Measurements from ENCODE around the gene CACFD1.

Gene CACFD1

GRCh38 chr9:133459476-133460404 lies at the start of gene CACFD1:
TSS of gene CACFD1 (plus strand) at chr9:133459978. CDS start at chr9:133460067, 89 bp downstream.
- DNase-seq, result peak; percentile 94

- DNase-seq, result no peak
These were observed 44.6 kb upstream of the CACFD1 start for GRCh38 chr9:133415170-133415569.

- peak; percentile 94 for DNase-seq
These were observed 42.0 kb upstream of the CACFD1 start, which contains the start of gene REXO4 for GRCh38 chr9:133417541-133418461. TSS of gene REXO4 (minus strand) at chr9:133418010. CDS start at chr9:133417844, 166 bp downstream.

- no peak for DNase-seq
These were observed 40.8 kb upstream of the CACFD1 start for GRCh38 chr9:133419005-133419404.

GRCh38 chr9:133420392-133420827 lies 39.4 kb upstream of the CACFD1 start:
- DNase-seq, result no peak

- peak; percentile 66 for DNase-seq
These were observed 37.9 kb upstream of the CACFD1 start, which contains the start of gene ADAMTS13 for GRCh38 chr9:133421615-133422542. TSS of gene ADAMTS13 (plus strand) at chr9:133422367. CDS start at chr9:133422444, 77 bp downstream.

- no peak for DNase-seq
These were observed 36.6 kb upstream of the CACFD1 start for GRCh38 chr9:133423216-133423615.

GRCh38 chr9:133424187-133424586 lies 35.6 kb upstream of the CACFD1 start:
- no peak for DNase-seq

- DNase-seq, result no peak
These were observed 34.6 kb upstream of the CACFD1 start for GRCh38 chr9:133425049-133425632.

GRCh38 chr9:133426011-133426410 lies 33.8 kb upstream of the CACFD1 start:
- DNase-seq, result no peak

- no peak for DNase-seq
These were observed 32.0 kb upstream of the CACFD1 start for GRCh38 chr9:133427658-133428348.

- no peak for DNase-seq
These were observed 31.1 kb upstream of the CACFD1 start for GRCh38 chr9:133428617-133429101.

- DNase-seq, result no peak
These were observed 30.6 kb upstream of the CACFD1 start for GRCh38 chr9:133429214-133429613.

- DNase-seq, result no peak
These were observed 30.1 kb upstream of the CACFD1 start for GRCh38 chr9:133429641-133430161.

GRCh38 chr9:133430244-133430643 lies 29.5 kb upstream of the CACFD1 start:
- DNase-seq, result no peak

- no peak for DNase-seq
These were observed 26.4 kb upstream of the CACFD1 start for GRCh38 chr9:133433351-133433843.

GRCh38 chr9:133436681-133437080 lies 23.1 kb upstream of the CACFD1 start:
- DNase-seq, result no peak

GRCh38 chr9:133437753-133438531 lies 21.8 kb upstream of the CACFD1 start:
- no peak for DNase-seq

GRCh38 chr9:133439337-133439736 lies 20.4 kb upstream of the CACFD1 start:
- no peak for DNase-seq

GRCh38 chr9:133440874-133441273 lies 18.9 kb upstream of the CACFD1 start:
- no peak for DNase-seq

All from activated CD4-positive, alpha-beta T cell treated with anti-CD3 and anti-CD28 coated beads for 48 hours (primary cell).